Measurements from ENCODE around the gene CTNNA1.
A peak's percentile ranks its signal among the peaks of the same experiment; 100 is the strongest.

The CTNNA1 gene

GRCh38 chr5:138789771-138790242, 36.6 kb downstream of the CTNNA1 start:
- Histone ChIP-seq H3K79me2 (ENCODE audit: insufficient read depth, low read length) (no peaks in the 10 kb centered on the region; the same call in 1 of the 2 replicates), H2AFZ (ENCODE audit: low read length) (no peak overlapping the region)

DNA sequence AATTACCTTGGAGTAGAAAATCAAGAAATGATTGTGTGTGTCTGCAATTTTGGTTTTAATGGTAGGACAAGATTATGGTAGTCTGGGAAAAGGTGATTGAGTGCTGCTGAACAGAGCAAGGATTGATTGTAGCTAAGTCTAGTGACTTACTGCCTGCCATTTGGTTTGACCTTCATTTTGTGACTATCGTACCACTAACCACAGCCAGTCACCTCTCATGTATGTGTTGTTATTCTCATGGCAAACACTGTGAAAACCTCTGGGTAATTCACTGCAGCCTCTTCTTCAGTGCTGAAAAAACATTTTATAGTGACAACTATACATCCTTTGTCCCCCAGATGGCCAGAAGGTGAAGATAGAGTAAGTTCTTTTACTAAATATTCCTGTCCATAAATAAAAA, 37.5 kb downstream of the CTNNA1 start:
- TF ChIP-seq CTCF (conservative IDR thresholded peaks at IDR 0.05; ENCODE audit: low read length), result no peak
- TF ChIP-seq EZH2phosphoT487 (IDR thresholded peaks at IDR 0.05; ENCODE audit: borderline replicate concordance), result no peak
- Histone ChIP-seq H3K27me3 (ENCODE audit: insufficient read depth, low read length, poor library complexity, severe bottlenecking) (no peaks in the 10 kb centered on the region), H3K9me3 (ENCODE audit: insufficient read depth, low read depth, low read length) (no peaks in the 10 kb centered on the region), H3K4me1 (ENCODE audit: insufficient read depth, low read length, poor library complexity, severe bottlenecking) (peaks cover 11% of the 10 kb centered on the region), H3F3A (ENCODE audit: low read depth) (no peaks in the 10 kb centered on the region), H3K9ac (ENCODE audit: low read depth, low read length, poor library complexity, severe bottlenecking) (no peak overlapping the region), H3K79me2 (ENCODE audit: insufficient read depth, low read length) (no peaks in the 10 kb centered on the region; the same call in 1 of the 2 replicates), H3K4me3 (ENCODE audit: low read length, poor library complexity, severe bottlenecking) (no peak overlapping the region), H3K9me2 (replicated peaks; ENCODE audit: low read depth, low read length) (no peaks in the 10 kb centered on the region), H3K4me2 (ENCODE audit: low read depth, low read length, poor library complexity, severe bottlenecking) (no peak overlapping the region), H4K20me1 (ENCODE audit: insufficient read depth, low read length, poor library complexity, severe bottlenecking) (no peaks in the 10 kb centered on the region), H2AFZ (ENCODE audit: low read length) (no peak overlapping the region), H3K36me3 (ENCODE audit: insufficient read depth, low read length) (no peaks in the 10 kb centered on the region)

More at GRCh38 chr5:138789771-138790242, 36.6 kb downstream of the CTNNA1 start:
- no peaks in the 10 kb centered on the region for H3F3A ChIP-seq (ENCODE audit: low read depth)
- no peaks in the 10 kb centered on the region for H3K27me3 ChIP-seq (ENCODE audit: insufficient read depth, low read length, poor library complexity, severe bottlenecking)
- no peak overlapping the region for H3K4me3 ChIP-seq (ENCODE audit: low read length, poor library complexity, severe bottlenecking)
- no peaks in the 10 kb centered on the region for H3K9me3 ChIP-seq (ENCODE audit: insufficient read depth, low read depth, low read length)
- TF ChIP-seq EZH2phosphoT487 (IDR thresholded peaks at IDR 0.05; ENCODE audit: borderline replicate concordance) (no peak), CTCF (conservative IDR thresholded peaks at IDR 0.05; ENCODE audit: low read length) (peak; percentile 88)
- peak overlapping the region; percentile 31 for H3K4me2 ChIP-seq (ENCODE audit: low read depth, low read length, poor library complexity, severe bottlenecking)
- peaks cover 11% of the 10 kb centered on the region for H3K4me1 ChIP-seq (ENCODE audit: insufficient read depth, low read length, poor library complexity, severe bottlenecking)
- H4K20me1 ChIP-seq (ENCODE audit: insufficient read depth, low read length, poor library complexity, severe bottlenecking), result no peaks in the 10 kb centered on the region
- H3K9ac ChIP-seq (ENCODE audit: low read depth, low read length, poor library complexity, severe bottlenecking), result no peak overlapping the region
- H3K36me3 ChIP-seq (ENCODE audit: insufficient read depth, low read length), result no peaks in the 10 kb centered on the region; the same call in 1 of the 2 replicates
- no peaks in the 10 kb centered on the region for H3K9me2 ChIP-seq (replicated peaks; ENCODE audit: low read depth, low read length)

DNA sequence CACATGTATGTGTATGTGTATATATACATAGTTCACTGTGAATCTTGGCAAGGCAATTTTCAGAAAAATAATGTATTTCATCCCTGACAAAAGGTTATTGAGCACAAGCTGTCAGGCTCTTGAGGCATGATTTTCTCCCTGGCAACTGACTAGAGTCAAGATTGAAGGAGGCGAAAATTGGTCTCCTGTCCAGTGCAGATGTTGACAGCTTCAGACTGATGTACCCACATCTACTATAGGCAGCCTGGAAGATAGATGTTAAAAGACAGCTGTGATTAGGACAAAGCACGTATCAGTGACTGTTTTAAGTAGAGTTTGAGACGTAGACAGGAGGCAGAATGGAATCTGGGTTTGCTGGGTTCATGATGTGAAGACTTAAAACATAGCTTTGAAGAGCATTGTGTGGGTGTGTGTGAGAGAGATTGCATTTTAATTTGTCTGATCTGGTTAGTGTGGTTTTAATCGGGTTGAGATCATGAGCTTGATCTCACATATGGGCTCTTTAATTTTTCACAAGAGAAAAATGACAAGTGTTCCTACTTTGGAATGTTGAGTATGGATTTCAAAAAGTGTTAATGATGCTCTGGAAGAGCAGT, 39.1 kb downstream of the CTNNA1 start:
- TF ChIP-seq CTCF (conservative IDR thresholded peaks at IDR 0.05; ENCODE audit: low read length) (no peak), EZH2phosphoT487 (IDR thresholded peaks at IDR 0.05; ENCODE audit: borderline replicate concordance) (no peak)
- no peaks in the 10 kb centered on the region for H3K36me3 ChIP-seq (ENCODE audit: insufficient read depth, low read length)
- H3K4me2 ChIP-seq (ENCODE audit: low read depth, low read length, poor library complexity, severe bottlenecking), result no peak overlapping the region
- H4K20me1 ChIP-seq (ENCODE audit: insufficient read depth, low read length, poor library complexity, severe bottlenecking), result no peaks in the 10 kb centered on the region
- H3K4me3 ChIP-seq (ENCODE audit: low read length, poor library complexity, severe bottlenecking), result no peak overlapping the region
- peaks cover 11% of the 10 kb centered on the region for H3K4me1 ChIP-seq (ENCODE audit: insufficient read depth, low read length, poor library complexity, severe bottlenecking)
- no peak overlapping the region for H3K9ac ChIP-seq (ENCODE audit: low read depth, low read length, poor library complexity, severe bottlenecking)
- no peaks in the 10 kb centered on the region for H3K9me2 ChIP-seq (replicated peaks; ENCODE audit: low read depth, low read length)
- no peaks in the 10 kb centered on the region; the same call in 1 of the 2 replicates for H3K79me2 ChIP-seq (ENCODE audit: insufficient read depth, low read length)
- H3K9me3 ChIP-seq (ENCODE audit: insufficient read depth, low read depth, low read length), result no peaks in the 10 kb centered on the region
- no peaks in the 10 kb centered on the region for H3K27me3 ChIP-seq (ENCODE audit: insufficient read depth, low read length, poor library complexity, severe bottlenecking)
- no peaks in the 10 kb centered on the region; the same call in 1 of the 2 replicates for H3F3A ChIP-seq (ENCODE audit: low read depth)
- no peak overlapping the region for H2AFZ ChIP-seq (ENCODE audit: low read length)
